Omental fat pad (tissue), 4 donors: ENCODE data around the gene TP53TG3. TPM values are rescaled to one million over a fixed set of nuclear protein-coding genes. Genes with fewer than 3 reads are reported as not detected.
"Not testable (repeated sequence)": the region's sequence is repeated elsewhere in the genome, so short reads cannot be mapped to it uniquely, and the experiment has no call there.

Source experiments
- ATAC-seq: fragments of 150-250 bp; one replicate; pipeline ENCODE4 v1.9.1; 2016; ENCODE audit warnings: mild to moderate bottlenecking, moderate library complexity; ENCODE audit not compliant: low FRiP score
- DNase-seq: peaks from one replicate; pipeline ENCODE4 v3.0.0-alpha.2; 2019; ENCODE audit warnings: low spot score
- small RNA-seq: library from RNA; depleted of rRNA; stranded (forward); fragments of <200 nt; gene quantifications from one replicate; pipeline ENCODE3, GENCODE V24; 2016
- total RNA-seq, 4 donors: library from RNA; depleted of rRNA; stranded (reverse); fragments of >200 nt; gene quantifications; one replicate each; pipeline ENCODE4 v1.1.0, GENCODE V29; 2016

Gene TP53TG3
- total RNA-seq: not detected

DNA sequence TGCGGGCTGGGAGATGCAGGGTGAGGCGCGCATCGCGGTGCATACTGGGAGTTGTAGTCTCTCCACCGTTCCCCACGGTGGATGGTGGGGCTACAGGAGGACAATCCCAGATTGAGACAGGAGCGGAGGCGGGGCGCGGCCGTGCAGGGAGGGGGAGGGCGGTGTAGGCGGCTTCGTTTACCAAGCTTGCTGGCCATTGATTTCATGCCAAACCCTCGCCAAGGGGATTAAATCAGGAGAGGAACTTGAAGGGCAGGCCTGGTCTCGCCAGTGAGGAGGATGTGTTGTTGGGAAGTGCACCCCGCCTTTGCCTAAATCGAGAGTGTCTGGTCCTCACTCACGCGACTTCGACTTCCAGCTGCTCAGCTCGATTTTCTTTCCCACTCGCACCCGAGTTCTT lies at the start of gene TP53TG3:
TP53TG3 (minus strand) TSS at position 101 of the 400 bp plus-strand sequence; CDS start at position 33, 68 bp downstream.
- not testable (repeated sequence) for DNase-seq, ATAC-seq

GRCh38 chr16:32650876-32651275 lies 25.1 kb downstream of the TP53TG3 start:
- not testable (repeated sequence) for DNase-seq, ATAC-seq

DNA sequence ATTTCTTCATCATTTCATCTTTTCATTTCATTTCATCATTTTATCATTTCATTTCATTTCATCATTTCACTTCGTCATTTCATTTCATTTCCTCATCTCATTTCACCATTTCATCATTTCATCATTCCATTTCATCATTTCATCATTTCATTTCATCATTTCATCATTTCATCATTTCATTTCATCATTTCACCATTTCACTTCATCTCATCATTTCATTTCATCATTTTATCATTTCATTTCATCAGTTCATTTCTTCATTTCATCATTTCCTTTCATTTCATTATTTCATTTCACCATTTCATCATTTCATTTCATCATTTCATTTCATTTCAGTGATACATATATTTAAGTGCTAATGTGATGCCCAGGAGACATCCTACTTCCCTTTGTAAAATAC lies 28.4 kb downstream of the TP53TG3 start:
- ATAC-seq, DNase-seq: not testable (repeated sequence)

DNA sequence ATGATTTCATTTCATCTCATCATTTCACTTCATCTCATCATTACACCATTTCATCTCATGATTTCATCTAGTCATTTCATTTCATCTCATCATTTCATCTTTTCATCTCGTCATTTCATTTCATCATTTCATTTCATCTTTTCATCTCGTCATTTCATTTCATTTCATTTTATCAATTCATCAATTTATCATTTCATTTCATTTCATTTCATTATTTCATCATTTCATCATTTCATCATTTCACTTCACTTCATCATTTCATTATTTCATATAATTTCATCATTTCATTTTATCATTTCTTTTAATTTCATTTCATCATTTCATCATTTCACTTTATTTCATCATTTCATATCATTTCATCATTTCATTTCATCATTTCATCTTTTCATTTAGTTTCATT lies 29.2 kb downstream of the TP53TG3 start:
- ATAC-seq: not testable (repeated sequence)

GRCh38 chr16:32646177-32646576 lies 29.8 kb downstream of the TP53TG3 start:
- ATAC-seq, DNase-seq: not testable (repeated sequence)

More for the DNA sequence above, 29.2 kb downstream of the TP53TG3 start:
- not testable (repeated sequence) for DNase-seq

GRCh38 chr16:32645278-32645908 lies 30.6 kb downstream of the TP53TG3 start:
- DNase-seq, ATAC-seq: not testable (repeated sequence)

GRCh38 chr16:32644715-32645114 lies 31.2 kb downstream of the TP53TG3 start:
- not testable (repeated sequence) for ATAC-seq, DNase-seq

DNA sequence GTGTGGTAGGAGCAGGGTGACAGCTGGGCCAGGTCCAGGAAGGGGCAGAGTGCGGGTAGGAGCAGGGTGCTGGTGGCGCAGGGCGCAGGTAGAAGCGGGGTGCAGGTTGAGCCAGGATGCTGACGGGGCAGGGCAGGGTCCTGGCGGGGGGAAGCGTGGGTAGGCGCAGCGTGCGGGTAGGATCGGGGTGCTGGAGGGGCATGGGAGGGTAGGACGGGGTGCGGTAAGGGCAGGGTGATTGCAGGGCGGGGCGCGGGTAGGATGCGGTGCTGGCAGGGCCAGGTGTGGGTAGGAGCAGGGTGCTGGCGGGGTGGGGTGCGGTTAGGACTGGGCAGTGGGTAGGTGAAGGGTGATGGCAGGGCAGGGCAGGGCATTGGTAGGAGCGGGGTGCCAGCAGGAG lies 38.4 kb downstream of the TP53TG3 start:
- DNase-seq, ATAC-seq: not testable (repeated sequence)

DNA sequence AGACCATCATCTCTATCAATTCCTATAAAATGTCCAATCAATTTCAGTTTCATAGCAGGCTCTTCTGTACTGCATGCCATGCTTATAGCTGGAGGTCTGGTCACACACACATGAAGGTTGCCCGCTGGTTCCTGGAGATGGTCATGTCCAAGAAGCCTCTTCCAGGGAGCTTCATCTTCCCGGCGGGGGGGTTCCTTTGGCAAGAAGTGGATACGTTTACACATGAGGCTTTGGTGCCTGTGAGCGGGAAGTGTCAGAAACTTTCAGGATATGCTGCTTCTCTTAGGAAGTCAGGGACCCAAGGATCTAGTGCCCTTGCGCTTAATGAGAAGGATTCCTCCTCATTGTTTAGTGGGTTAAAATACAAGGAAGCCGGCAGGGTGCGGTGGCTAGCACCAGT lies 43.9 kb downstream of the TP53TG3 start:
- not testable (repeated sequence) for ATAC-seq

More for the DNA sequence above, 43.9 kb downstream of the TP53TG3 start:
- not testable (repeated sequence) for DNase-seq

Small RNA genes lying within 50 kb of the gene (small RNA-seq; reads per million reads assigned to genes)
- not detected for gene AC138907.6
